ENCODE measurements around the gene LPAR1. TPM values are rescaled to one million over a fixed set of nuclear protein-coding genes. Genes with fewer than 3 reads are reported as not detected.

LPAR1 gene
- total RNA-seq, 1 experiment from 2014 or later: 11.0 TPM

DNA sequence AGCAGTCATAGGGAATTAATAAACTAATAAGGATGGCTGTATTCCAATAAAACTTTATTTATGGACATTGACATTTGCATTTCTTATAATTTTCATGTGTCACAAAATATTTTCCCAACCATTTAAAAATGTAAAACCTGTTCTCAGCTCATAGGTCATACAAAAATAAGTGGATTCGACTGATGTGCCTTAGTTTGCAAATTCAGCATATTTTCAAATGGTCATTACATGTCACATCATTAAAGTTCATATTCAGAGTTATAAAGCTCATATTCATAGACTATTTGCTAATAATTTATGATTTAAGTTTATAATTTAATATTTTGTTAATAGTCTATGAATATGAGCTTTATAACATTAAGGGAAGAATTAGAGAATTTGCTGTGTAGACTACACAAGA, 166.5 kb downstream of the LPAR1 start:
- BruUV-seq (replicated peaks): no TSS peak
- no peak for ATAC-seq
- intact Hi-C loops (cut with micrococcal nuclease; ENCODE audit: unreplicated experiment): no loop called here
- CTCF ChIA-PET: no interaction called here
- Histone ChIP-seq H3K4me3 (ENCODE audit: low read depth in 2 of 2, low read length in 2 of 2) (no peak overlapping the region), H3K9me3 (ENCODE audit: control insufficient read depth, insufficient read depth, low read depth, low read length) (no peaks in the 10 kb centered on the region), H3K4me1 (ENCODE audit: control insufficient read depth, insufficient read depth, low read length) (no peaks in the 10 kb centered on the region), H3K36me3 (ENCODE audit: control insufficient read depth, insufficient read depth, low read length) (no peaks in the 10 kb centered on the region), H3K27me3 (ENCODE audit: control insufficient read depth, insufficient read depth, low read length) (no peaks in the 10 kb centered on the region), H3K27ac (ENCODE audit: low read length) (no peak overlapping the region)
- in situ Hi-C loops (cut with HindIII; ENCODE audit: low pct_unique_long_range_greater_than_20kb, low sequenced_read_pairs): no loop called here
- POLR2A ChIA-PET: no interaction called here
- DNase-seq (ENCODE audit: low read depth, low spot score): no peak
- TF ChIP-seq SIN3A (IDR thresholded peaks at IDR 0.05; ENCODE audit: borderline replicate concordance, insufficient read depth, low read depth, low read length): no peak
- TF ChIP-seq, protein P1, sequence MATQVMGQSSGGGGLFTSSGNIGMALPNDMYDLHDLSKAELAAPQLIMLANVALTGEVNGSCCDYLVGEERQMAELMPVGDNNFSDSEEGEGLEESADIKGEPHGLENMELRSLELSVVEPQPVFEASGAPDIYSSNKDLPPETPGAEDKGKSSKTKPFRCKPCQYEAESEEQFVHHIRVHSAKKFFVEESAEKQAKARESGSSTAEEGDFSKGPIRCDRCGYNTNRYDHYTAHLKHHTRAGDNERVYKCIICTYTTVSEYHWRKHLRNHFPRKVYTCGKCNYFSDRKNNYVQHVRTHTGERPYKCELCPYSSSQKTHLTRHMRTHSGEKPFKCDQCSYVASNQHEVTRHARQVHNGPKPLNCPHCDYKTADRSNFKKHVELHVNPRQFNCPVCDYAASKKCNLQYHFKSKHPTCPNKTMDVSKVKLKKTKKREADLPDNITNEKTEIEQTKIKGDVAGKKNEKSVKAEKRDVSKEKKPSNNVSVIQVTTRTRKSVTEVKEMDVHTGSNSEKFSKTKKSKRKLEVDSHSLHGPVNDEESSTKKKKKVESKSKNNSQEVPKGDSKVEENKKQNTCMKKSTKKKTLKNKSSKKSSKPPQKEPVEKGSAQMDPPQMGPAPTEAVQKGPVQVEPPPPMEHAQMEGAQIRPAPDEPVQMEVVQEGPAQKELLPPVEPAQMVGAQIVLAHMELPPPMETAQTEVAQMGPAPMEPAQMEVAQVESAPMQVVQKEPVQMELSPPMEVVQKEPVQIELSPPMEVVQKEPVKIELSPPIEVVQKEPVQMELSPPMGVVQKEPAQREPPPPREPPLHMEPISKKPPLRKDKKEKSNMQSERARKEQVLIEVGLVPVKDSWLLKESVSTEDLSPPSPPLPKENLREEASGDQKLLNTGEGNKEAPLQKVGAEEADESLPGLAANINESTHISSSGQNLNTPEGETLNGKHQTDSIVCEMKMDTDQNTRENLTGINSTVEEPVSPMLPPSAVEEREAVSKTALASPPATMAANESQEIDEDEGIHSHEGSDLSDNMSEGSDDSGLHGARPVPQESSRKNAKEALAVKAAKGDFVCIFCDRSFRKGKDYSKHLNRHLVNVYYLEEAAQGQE (IDR thresholded peaks at IDR 0.05; ENCODE audit: insufficient read depth in 1 of 2, low read depth in 2 of 2, low read length in 1 of 2): no peak
- TF ChIP-seq POLR2AphosphoS5 (IDR thresholded peaks at IDR 0.05; ENCODE audit: low read depth, low read length): no peak
- TF ChIP-seq, protein P2, sequence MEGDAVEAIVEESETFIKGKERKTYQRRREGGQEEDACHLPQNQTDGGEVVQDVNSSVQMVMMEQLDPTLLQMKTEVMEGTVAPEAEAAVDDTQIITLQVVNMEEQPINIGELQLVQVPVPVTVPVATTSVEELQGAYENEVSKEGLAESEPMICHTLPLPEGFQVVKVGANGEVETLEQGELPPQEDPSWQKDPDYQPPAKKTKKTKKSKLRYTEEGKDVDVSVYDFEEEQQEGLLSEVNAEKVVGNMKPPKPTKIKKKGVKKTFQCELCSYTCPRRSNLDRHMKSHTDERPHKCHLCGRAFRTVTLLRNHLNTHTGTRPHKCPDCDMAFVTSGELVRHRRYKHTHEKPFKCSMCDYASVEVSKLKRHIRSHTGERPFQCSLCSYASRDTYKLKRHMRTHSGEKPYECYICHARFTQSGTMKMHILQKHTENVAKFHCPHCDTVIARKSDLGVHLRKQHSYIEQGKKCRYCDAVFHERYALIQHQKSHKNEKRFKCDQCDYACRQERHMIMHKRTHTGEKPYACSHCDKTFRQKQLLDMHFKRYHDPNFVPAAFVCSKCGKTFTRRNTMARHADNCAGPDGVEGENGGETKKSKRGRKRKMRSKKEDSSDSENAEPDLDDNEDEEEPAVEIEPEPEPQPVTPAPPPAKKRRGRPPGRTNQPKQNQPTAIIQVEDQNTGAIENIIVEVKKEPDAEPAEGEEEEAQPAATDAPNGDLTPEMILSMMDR (IDR thresholded peaks at IDR 0.05): no peak
- no peak for TF ChIP-seq TCF7L2 (IDR thresholded peaks at IDR 0.05; ENCODE audit: low read depth, low read length)

DNA sequence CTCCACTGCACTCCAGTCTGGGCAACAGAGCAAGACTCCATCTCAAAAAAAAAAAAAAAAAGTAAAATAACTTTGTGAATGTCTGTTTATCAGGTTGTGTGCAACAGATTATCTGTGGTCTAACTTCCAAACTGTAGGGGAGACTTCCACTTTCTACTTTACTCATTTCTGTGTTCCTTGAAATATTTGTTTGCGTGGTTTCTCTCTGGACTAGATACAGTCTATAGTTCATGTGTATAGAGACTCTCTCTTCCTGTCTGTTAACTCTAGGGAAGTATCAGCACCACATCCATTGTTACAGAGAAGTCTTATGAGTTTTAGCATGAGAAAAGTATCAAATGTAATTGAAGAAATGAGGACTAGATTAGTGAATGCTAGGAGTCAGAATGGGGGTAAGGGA, 168.3 kb downstream of the LPAR1 start:
- H3K4me1 ChIP-seq (ENCODE audit: control insufficient read depth, insufficient read depth, low read length): no peaks in the 10 kb centered on the region
- CTCF ChIA-PET: no interaction called here
- DNase-seq (ENCODE audit: low read depth, low spot score) (no peak), ATAC-seq (no peak)
- POLR2A ChIA-PET: no interaction called here
- H3K4me3 ChIP-seq (ENCODE audit: low read depth in 2 of 2, low read length in 2 of 2): no peak overlapping the region
- H3K9me3 ChIP-seq (ENCODE audit: control insufficient read depth, insufficient read depth, low read depth, low read length): no peaks in the 10 kb centered on the region
- no TSS peak for BruUV-seq (replicated peaks)
- no peaks in the 10 kb centered on the region for H3K27me3 ChIP-seq (ENCODE audit: control insufficient read depth, insufficient read depth, low read length)
- in situ Hi-C loops (cut with HindIII; ENCODE audit: low pct_unique_long_range_greater_than_20kb, low sequenced_read_pairs) (no loop called here), intact Hi-C loops (cut with micrococcal nuclease; ENCODE audit: unreplicated experiment) (no loop called here)
- H3K36me3 ChIP-seq (ENCODE audit: control insufficient read depth, insufficient read depth, low read length): no peaks in the 10 kb centered on the region
- H3K27ac ChIP-seq (ENCODE audit: low read length): no peak overlapping the region
- no peak for TF ChIP-seq TCF7L2 (IDR thresholded peaks at IDR 0.05; ENCODE audit: low read depth, low read length)
- no peak for TF ChIP-seq POLR2AphosphoS5 (IDR thresholded peaks at IDR 0.05; ENCODE audit: low read depth, low read length)
- TF ChIP-seq SIN3A (IDR thresholded peaks at IDR 0.05; ENCODE audit: borderline replicate concordance, insufficient read depth, low read depth, low read length): no peak
- TF ChIP-seq, protein P1 (IDR thresholded peaks at IDR 0.05; ENCODE audit: insufficient read depth in 1 of 2, low read depth in 2 of 2, low read length in 1 of 2): no peak
- TF ChIP-seq, protein P2 (IDR thresholded peaks at IDR 0.05): no peak

All from Panc1 (cell line).